Activated CD8-positive, alpha-beta T cell treated with anti-CD3 and anti-CD28 coated beads for 36 hours (primary cell): Measurements from ENCODE around the gene NFYB. TPM values are rescaled to one million over a fixed set of nuclear protein-coding genes. Genes with fewer than 3 reads are reported as not detected.
"Not testable (repeated sequence)": the region's sequence is repeated elsewhere in the genome, so short reads cannot be mapped to it uniquely, and the experiment has no call there.

Experiments used
- ATAC-seq: fragments of 200-7000 bp; cut with Tn5 transposase; one replicate; pipeline ENCODE4 v1.10.0; 2021; ENCODE audit warnings: mild to moderate bottlenecking, moderate library complexity
- CTCF ChIA-PET: fragments of 350-600 bp; sonication (Branson Sonifier 250); formaldehyde crosslinking; loops from one replicate; lab custom pipeline; 2021; ENCODE audit warnings: antibody characterized with exemption; lab: Charles Lee
- POLR2A ChIA-PET: fragments of 350-600 bp; sonication (Branson Sonifier 250); formaldehyde crosslinking; loops from one replicate; lab custom pipeline; 2021; ENCODE audit warnings: antibody characterized with exemption; lab: Charles Lee
- DNase-seq: peaks from one replicate; pipeline ENCODE4 v3.0.0-alpha.2; 2020
- H3K27ac Mint-ChIP-seq: one replicate; pipeline ENCODE4 v1.8.0; 2021; ENCODE audit warnings: mild to moderate bottlenecking, mixed read lengths
- H3K27me3 Mint-ChIP-seq: one replicate; pipeline ENCODE4 v1.8.0; 2021; ENCODE audit warnings: mixed read lengths
- H3K36me3 Mint-ChIP-seq: one replicate; pipeline ENCODE4 v1.8.0; 2021; ENCODE audit warnings: low read depth, mixed read lengths
- H3K4me1 Mint-ChIP-seq: one replicate; pipeline ENCODE4 v1.8.0; 2021; ENCODE audit warnings: low read depth, mixed read lengths
- H3K4me3 Mint-ChIP-seq: one replicate; pipeline ENCODE4 v1.8.0; 2021; ENCODE audit warnings: mild to moderate bottlenecking, moderate library complexity, mixed read lengths
- H3K9me3 Mint-ChIP-seq: one replicate; pipeline ENCODE4 v1.8.0; 2021; ENCODE audit warnings: mixed read lengths
- intact Hi-C: fragments of 100-400 bp; cut with micrococcal nuclease; formaldehyde crosslinking; loops from one replicate; pipeline ENCODE4 v1.10.0; 2022
- total RNA-seq, 2 experiments: library from RNA; stranded (reverse); gene quantifications; one replicate each; pipeline ENCODE4 v1.2.3, GENCODE V29; 2021
- TF ChIP-seq, protein P1 (sequence below): fragments of 200-600 bp; IDR thresholded peaks from one replicate; pipeline ENCODE4 v1.8.0; 2022; ENCODE audit warnings: antibody characterized with exemption, mild to moderate bottlenecking

The NFYB gene
- total RNA-seq, 2 experiments from 2014 or later, result 26.7 to 30.6 TPM

- POLR2A ChIA-PET, result no interaction called here
- DNase-seq (peak; percentile 12), ATAC-seq (no peak)
- CTCF ChIA-PET, result interaction anchor here (1.2 kb wide), 1 partner anchor 183 kb away, joined by 3 read pairs; no protein-coding TSS in a partner anchor
- Mint-ChIP-seq H3K4me3 (no peak overlapping the region), H3K4me1 (peaks cover 12% of the 10 kb centered on the region), H3K36me3 (no peaks in the 10 kb centered on the region), H3K9me3 (no peaks in the 10 kb centered on the region), H3K27ac (no peak overlapping the region), H3K27me3 (peaks cover 1% of the 10 kb centered on the region)
- intact Hi-C loops, result no loop called here
- TF ChIP-seq, protein P1, sequence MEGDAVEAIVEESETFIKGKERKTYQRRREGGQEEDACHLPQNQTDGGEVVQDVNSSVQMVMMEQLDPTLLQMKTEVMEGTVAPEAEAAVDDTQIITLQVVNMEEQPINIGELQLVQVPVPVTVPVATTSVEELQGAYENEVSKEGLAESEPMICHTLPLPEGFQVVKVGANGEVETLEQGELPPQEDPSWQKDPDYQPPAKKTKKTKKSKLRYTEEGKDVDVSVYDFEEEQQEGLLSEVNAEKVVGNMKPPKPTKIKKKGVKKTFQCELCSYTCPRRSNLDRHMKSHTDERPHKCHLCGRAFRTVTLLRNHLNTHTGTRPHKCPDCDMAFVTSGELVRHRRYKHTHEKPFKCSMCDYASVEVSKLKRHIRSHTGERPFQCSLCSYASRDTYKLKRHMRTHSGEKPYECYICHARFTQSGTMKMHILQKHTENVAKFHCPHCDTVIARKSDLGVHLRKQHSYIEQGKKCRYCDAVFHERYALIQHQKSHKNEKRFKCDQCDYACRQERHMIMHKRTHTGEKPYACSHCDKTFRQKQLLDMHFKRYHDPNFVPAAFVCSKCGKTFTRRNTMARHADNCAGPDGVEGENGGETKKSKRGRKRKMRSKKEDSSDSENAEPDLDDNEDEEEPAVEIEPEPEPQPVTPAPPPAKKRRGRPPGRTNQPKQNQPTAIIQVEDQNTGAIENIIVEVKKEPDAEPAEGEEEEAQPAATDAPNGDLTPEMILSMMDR, result no peak
Measured at GRCh38 chr12:104175726-104176247, 37.8 kb upstream of the NFYB start.

GRCh38 chr12:104173804-104174203 lies 35.8 kb upstream of the NFYB start:
- ATAC-seq, H3K27me3 Mint-ChIP-seq, H3K27ac Mint-ChIP-seq, H3K4me3 Mint-ChIP-seq, DNase-seq, H3K36me3 Mint-ChIP-seq, intact Hi-C loops, CTCF ChIA-PET, POLR2A ChIA-PET, H3K9me3 Mint-ChIP-seq: not testable (repeated sequence)
- H3K4me1 Mint-ChIP-seq, result peaks cover 12% of the 10 kb centered on the region

DNA sequence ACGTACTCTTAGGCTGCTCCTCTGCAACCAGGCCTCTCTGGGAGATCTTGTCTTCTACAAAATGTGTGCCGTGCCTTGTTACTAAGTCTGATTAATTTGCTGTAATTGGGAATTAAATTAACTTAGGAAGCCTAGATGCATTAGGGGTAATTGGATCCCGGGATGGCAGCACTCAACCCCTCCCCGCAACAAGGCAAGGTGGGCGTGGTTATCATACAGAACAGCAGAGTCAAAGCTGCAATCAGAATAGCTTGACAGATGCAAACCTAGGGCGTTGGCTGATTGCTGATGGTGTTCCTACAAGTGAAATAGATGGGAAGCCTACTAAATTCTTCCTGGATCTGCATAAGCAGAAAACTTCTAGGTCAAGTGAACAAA lies 34.5 kb upstream of the NFYB start:
- ChIA-PET POLR2A (no interaction called here), CTCF (interaction anchor here (0.7 kb wide), 1 partner anchor 301 kb away, joined by 3 read pairs; no protein-coding TSS in a partner anchor)
- no peak overlapping the region for H3K4me3 Mint-ChIP-seq
- DNase-seq (no peak), ATAC-seq (no peak)
- H3K4me1 Mint-ChIP-seq, result peaks cover 5% of the 10 kb centered on the region
- H3K27me3 Mint-ChIP-seq, result peaks cover under 1% of the 10 kb centered on the region
- no peaks in the 10 kb centered on the region for H3K9me3 Mint-ChIP-seq
- intact Hi-C loops, result no loop called here
- TF ChIP-seq, protein P1, result no peak
- H3K27ac Mint-ChIP-seq, result no peak overlapping the region
- no peaks in the 10 kb centered on the region for H3K36me3 Mint-ChIP-seq

GRCh38 chr12:104171785-104172569 lies 34.0 kb upstream of the NFYB start:
- Mint-ChIP-seq H3K27ac (no peak overlapping the region), H3K27me3 (peaks cover 2% of the 10 kb centered on the region), H3K4me1 (no peaks in the 10 kb centered on the region), H3K4me3 (no peak overlapping the region), H3K36me3 (no peaks in the 10 kb centered on the region), H3K9me3 (no peaks in the 10 kb centered on the region)
- CTCF ChIA-PET, result no interaction called here
- POLR2A ChIA-PET, result no interaction called here
- DNase-seq (no peak), ATAC-seq (no peak)
- intact Hi-C loops, result no loop called here
- TF ChIP-seq, protein P1, result no peak

GRCh38 chr12:104168596-104168995 lies 30.6 kb upstream of the NFYB start:
- H3K36me3 Mint-ChIP-seq, result no peaks in the 10 kb centered on the region
- TF ChIP-seq, protein P1, result no peak
- H3K27ac Mint-ChIP-seq, result no peak overlapping the region
- ATAC-seq, result no peak
- POLR2A ChIA-PET, result no interaction called here
- intact Hi-C loops, result no loop called here
- CTCF ChIA-PET, result interaction anchor here (1.3 kb wide), 1 partner anchor 60 kb away, joined by 3 read pairs; no protein-coding TSS in a partner anchor
- no peaks in the 10 kb centered on the region for H3K4me1 Mint-ChIP-seq
- H3K9me3 Mint-ChIP-seq, result no peaks in the 10 kb centered on the region
- no peak for DNase-seq
- H3K27me3 Mint-ChIP-seq, result peaks cover 2% of the 10 kb centered on the region
- H3K4me3 Mint-ChIP-seq, result no peak overlapping the region
